GM10266 (cell line): ENCODE measurements around the gene TMEM117.
"Not testable (repeated sequence)": the region's sequence is repeated elsewhere in the genome, so short reads cannot be mapped to it uniquely, and the experiment has no call there.

Source experiments
- DNase-seq: peaks from one replicate; pipeline ENCODE4 v3.0.0; 2012; ENCODE audit errors: extremely low spot score
- CTCF ChIP-seq: IDR thresholded peaks from 2 replicates; pipeline ENCODE4 v1.5.1; 2012; ENCODE audit warnings: mild to moderate bottlenecking, low read depth; ENCODE audit not compliant: control insufficient read depth, insufficient read depth; ENCODE audit errors: missing control alignments

Gene TMEM117

GRCh38 chr12:43858991-43859390 lies 23.1 kb downstream of the TMEM117 start:
- no peak for DNase-seq
- TF ChIP-seq CTCF = no peak

GRCh38 chr12:43861015-43861839 lies 25.3 kb downstream of the TMEM117 start:
- no peak for TF ChIP-seq CTCF
- DNase-seq = no peak

- no peak for DNase-seq
- TF ChIP-seq CTCF = no peak
These were observed 25.9 kb downstream of the TMEM117 start for GRCh38 chr12:43861840-43862150.

- no peak for DNase-seq
- no peak for TF ChIP-seq CTCF
These were observed 28.0 kb downstream of the TMEM117 start for GRCh38 chr12:43863770-43864366.

GRCh38 chr12:43864557-43864956 lies 28.7 kb downstream of the TMEM117 start:
- not testable (repeated sequence) for DNase-seq

GRCh38 chr12:43869184-43869583 lies 33.3 kb downstream of the TMEM117 start:
- DNase-seq = no peak

GRCh38 chr12:43869765-43870164 lies 33.9 kb downstream of the TMEM117 start:
- not testable (repeated sequence) for DNase-seq

More at GRCh38 chr12:43869184-43869583, 33.3 kb downstream of the TMEM117 start:
- TF ChIP-seq CTCF = no peak

GRCh38 chr12:43871258-43871657 lies 35.4 kb downstream of the TMEM117 start:
- not testable (repeated sequence) for DNase-seq

GRCh38 chr12:43872396-43872795 lies 36.5 kb downstream of the TMEM117 start:
- TF ChIP-seq CTCF = no peak
- no peak for DNase-seq
